Lung (tissue), 12 donors: ENCODE measurements around the gene PDZD8. TPM values are rescaled to one million over a fixed set of nuclear protein-coding genes. Genes with fewer than 3 reads are reported as not detected.

Experiments
- ATAC-seq: fragments of 200-7000 bp; cut with Tn5 transposase; one replicate; pipeline ENCODE4 v1.9.1; 2020; ENCODE audit warnings: moderate number of reproducible peaks; ENCODE audit not compliant: insufficient read depth, low FRiP score
- DNase-seq, 3 donors: peaks; one replicate each; pipeline ENCODE4 v3.0.0-alpha.2; 2013 to 2017
- H3K27ac ChIP-seq, 2 donors: one replicate each; pipeline ENCODE4 v1.5.1; 2013; ENCODE audit warnings: mild to moderate bottlenecking in 2 of 2, moderate library complexity in 2 of 2, control low read depth in 1 of 2, inconsistent platforms in 1 of 2, low read depth in 1 of 2, low read length in 1 of 2
- H3K27me3 ChIP-seq, 3 donors: one replicate each; pipeline ENCODE4 v1.5.1; 2013; ENCODE audit warnings: low read length in 2 of 3; ENCODE audit not compliant: control insufficient read depth in 3 of 3, insufficient read depth in 3 of 3
- H3K36me3 ChIP-seq, 4 donors: one replicate each; pipeline ENCODE4 v1.5.1; 2013; ENCODE audit warnings: low read length in 4 of 4, mild to moderate bottlenecking in 1 of 4, moderate library complexity in 1 of 4; ENCODE audit not compliant: control insufficient read depth in 4 of 4, insufficient read depth in 4 of 4
- H3K4me1 ChIP-seq, 5 donors: one replicate each; pipeline ENCODE4 v1.5.1; 2013; ENCODE audit warnings: low read length in 5 of 5, mild to moderate bottlenecking in 2 of 5, moderate library complexity in 1 of 5; ENCODE audit not compliant: control insufficient read depth in 5 of 5, insufficient read depth in 5 of 5
- H3K4me3 ChIP-seq: one replicate; pipeline ENCODE4 v1.5.1; 2013; ENCODE audit warnings: mild to moderate bottlenecking, control low read depth, moderate library complexity
- H3K9ac ChIP-seq, 2 donors: one replicate each; pipeline ENCODE4 v1.5.1; 2013; ENCODE audit warnings: low read length in 2 of 2, control low read depth in 1 of 2; ENCODE audit not compliant: insufficient read depth in 1 of 2
- H3K9me3 ChIP-seq, 4 donors: one replicate each; pipeline ENCODE4 v1.5.1; 2013; ENCODE audit warnings: low read length in 3 of 4, mild to moderate bottlenecking in 1 of 4, moderate library complexity in 1 of 4; ENCODE audit not compliant: control insufficient read depth in 4 of 4, insufficient read depth in 3 of 4
- WGBS, 2 donors: extraction: QIAGEN DNeasy Blood & Tissue Kit; methylation state at CpG; one replicate each; pipeline ENCODE4 v1.1.7; 2013; 5-methylcytosine and 5-hydroxymethylcytosine counted together
- polyA plus RNA-seq, 2 donors: library from polyadenylated mRNA; stranded (reverse); fragments of 200-250 nt; gene quantifications; one replicate each; pipeline ENCODE4 v1.2.1, GENCODE V29; 2013
- total RNA-seq, 2 donors: library from RNA; depleted of rRNA in 1 of 2; stranded (reverse); fragments of >200 nt in 1 of 2; gene quantifications; one replicate each; pipeline ENCODE4 v1.2.1, GENCODE V29; 2014 to 2021
- TF ChIP-seq, protein P1 (sequence below): IDR thresholded peaks from 2 replicates; pipeline ENCODE4 v1.5.1; 2012; ENCODE audit warnings: mild to moderate bottlenecking; ENCODE audit errors: control extremely low read depth, extremely low read depth
- donor health status: control.
- donor health status: control.
- donor health status: Bipolar disorder and iron deficiency.
- donor health status: healthy.
- donor health status: DM: yes; HTN: yes; CAD: no.

Gene PDZD8
- total and polyA plus RNA-seq, 4 donors, result 3.7 to 32.0 (median 19.3) TPM

DNA sequence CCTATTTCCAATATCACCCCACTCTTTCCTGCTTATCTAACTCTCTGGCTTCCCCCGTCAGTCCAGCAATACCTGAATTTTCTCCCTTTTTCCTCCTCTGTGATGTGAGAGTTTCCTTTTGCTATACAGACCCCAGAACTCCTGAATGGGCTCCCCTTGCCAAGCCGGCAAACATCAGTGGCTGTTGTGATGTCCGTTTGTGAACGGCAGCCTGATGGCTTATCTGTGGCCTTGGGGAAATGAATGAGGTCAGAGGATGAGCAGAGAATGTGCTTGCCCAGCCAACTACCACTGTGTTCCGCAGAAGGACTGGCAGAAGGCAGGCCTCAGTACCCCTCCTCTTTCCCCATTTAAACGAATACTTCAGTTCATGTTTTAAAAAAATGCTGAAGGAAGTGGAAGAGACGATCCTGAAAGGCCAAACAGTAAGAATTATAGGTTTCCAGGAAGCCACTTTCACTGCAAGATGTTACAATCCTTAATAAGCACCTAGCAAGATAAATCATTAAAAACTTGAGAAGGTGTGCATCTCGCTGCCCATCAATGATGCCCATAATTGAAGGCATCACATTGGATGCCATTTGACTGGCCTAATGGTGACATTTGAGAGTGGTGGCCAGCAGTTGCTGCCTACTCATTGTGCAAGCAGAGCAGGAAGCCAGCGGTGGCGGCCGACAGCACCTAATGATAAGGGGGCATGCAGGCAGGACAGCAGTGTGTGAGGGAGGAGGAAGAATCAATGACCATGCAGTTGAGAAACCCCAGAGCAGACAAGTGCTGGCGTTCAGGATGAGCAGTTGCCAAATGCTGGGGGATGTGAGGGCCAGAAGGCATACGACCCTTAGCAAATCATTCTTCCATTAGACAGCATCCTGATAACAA is 102.8 kb downstream of the PDZD8 start:
- H3K36me3 ChIP-seq, result no peaks in the 10 kb centered on the region
- no peaks in the 10 kb centered on the region for H3K27me3 ChIP-seq
- no peaks in the 10 kb centered on the region for H3K9me3 ChIP-seq
- WGBS, 2 donors, result 56 to 60% methylated on average over 13 of the region's 13 CpGs
- no peak overlapping the region for H3K27ac ChIP-seq
- H3K4me1 ChIP-seq, result no peaks in the 10 kb centered on the region
- TF ChIP-seq, protein P1, sequence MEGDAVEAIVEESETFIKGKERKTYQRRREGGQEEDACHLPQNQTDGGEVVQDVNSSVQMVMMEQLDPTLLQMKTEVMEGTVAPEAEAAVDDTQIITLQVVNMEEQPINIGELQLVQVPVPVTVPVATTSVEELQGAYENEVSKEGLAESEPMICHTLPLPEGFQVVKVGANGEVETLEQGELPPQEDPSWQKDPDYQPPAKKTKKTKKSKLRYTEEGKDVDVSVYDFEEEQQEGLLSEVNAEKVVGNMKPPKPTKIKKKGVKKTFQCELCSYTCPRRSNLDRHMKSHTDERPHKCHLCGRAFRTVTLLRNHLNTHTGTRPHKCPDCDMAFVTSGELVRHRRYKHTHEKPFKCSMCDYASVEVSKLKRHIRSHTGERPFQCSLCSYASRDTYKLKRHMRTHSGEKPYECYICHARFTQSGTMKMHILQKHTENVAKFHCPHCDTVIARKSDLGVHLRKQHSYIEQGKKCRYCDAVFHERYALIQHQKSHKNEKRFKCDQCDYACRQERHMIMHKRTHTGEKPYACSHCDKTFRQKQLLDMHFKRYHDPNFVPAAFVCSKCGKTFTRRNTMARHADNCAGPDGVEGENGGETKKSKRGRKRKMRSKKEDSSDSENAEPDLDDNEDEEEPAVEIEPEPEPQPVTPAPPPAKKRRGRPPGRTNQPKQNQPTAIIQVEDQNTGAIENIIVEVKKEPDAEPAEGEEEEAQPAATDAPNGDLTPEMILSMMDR, result no peak
- no peak overlapping the region for H3K9ac ChIP-seq
- no peak overlapping the region for H3K4me3 ChIP-seq
- ATAC-seq (no peak), DNase-seq (no peak)

DNA sequence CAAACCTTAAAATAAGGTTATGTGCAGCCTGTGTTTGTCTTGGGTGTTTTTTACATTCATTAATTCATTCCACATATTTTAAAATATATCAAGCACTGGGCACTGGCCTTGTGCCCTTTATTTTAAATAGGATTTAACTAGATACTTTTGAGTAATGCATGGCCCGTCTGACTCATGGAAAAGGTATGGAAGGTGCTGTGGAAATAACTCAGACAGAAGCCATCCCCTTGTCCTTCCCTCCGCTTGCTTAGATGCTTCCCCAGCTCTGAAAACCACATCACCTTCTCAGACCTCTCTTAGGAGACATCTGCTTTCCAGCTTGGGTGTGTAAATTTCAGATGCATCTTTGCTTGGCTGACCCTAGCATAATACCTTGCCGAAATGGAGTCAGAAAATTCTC is 103.8 kb downstream of the PDZD8 start:
- H3K27ac ChIP-seq, result no peak overlapping the region
- no peak for ATAC-seq

DNA sequence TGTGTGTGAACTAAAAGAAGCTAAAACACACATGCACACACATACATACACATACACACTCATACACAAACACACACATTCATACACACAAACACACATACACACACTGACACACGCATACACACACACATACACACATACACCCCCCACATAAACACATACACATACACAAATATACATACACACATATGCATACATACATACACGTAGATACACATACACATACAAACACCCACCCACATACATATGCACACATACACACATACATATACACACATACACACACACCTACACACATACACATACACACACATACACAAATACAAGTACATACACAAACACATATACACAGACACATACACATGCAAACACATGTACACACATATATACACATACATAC is 106.3 kb downstream of the PDZD8 start:
- no peak overlapping the region for H3K27ac ChIP-seq
- no peaks in the 10 kb centered on the region for H3K36me3 ChIP-seq
- DNase-seq, result no peak
- ATAC-seq, result no peak
- no peaks in the 10 kb centered on the region for H3K27me3 ChIP-seq
- no peaks in the 10 kb centered on the region for H3K4me1 ChIP-seq
- H3K9me3 ChIP-seq, result no peaks in the 10 kb centered on the region
- WGBS, 2 donors, result 94 to 100% methylated on average over 2 of the region's 2 CpGs
- H3K9ac ChIP-seq, result no peak overlapping the region
- H3K4me3 ChIP-seq, result no peak overlapping the region
- TF ChIP-seq, protein P1, result no peak

More for the DNA sequence above, 103.8 kb downstream of the PDZD8 start:
- Histone ChIP-seq H3K36me3 (no peaks in the 10 kb centered on the region), H3K9ac (no peak overlapping the region), H3K9me3 (no peaks in the 10 kb centered on the region), H3K4me3 (no peak overlapping the region), H3K27me3 (no peaks in the 10 kb centered on the region), H3K4me1 (no peaks in the 10 kb centered on the region)
- 87 to 98% methylated on average over 3 of the region's 3 CpGs for WGBS, 2 donors
- DNase-seq, result no peak
- TF ChIP-seq, protein P1, result no peak
